ENCODE results near the gene STYXL2. TPM values are rescaled to one million over a fixed set of nuclear protein-coding genes. Genes with fewer than 3 reads are reported as not detected.

Gene STYXL2
- total RNA-seq, 1 experiment from 2014 or later: not detected

GRCh38 chr1:167126317-167126716 is 32.4 kb downstream of the STYXL2 start:
- Histone ChIP-seq H3K4me3 (ENCODE audit: low read length) (no peak overlapping the region), H3K79me2 (ENCODE audit: low read length) (no peaks in the 10 kb centered on the region), H3K27me3 (ENCODE audit: low read length) (no peaks in the 10 kb centered on the region), H4K20me1 (ENCODE audit: insufficient read depth, low read depth, low read length) (no peaks in the 10 kb centered on the region), H3K9ac (ENCODE audit: low read length) (no peak overlapping the region), H3K4me2 (ENCODE audit: low read depth, low read length, poor library complexity, severe bottlenecking) (no peak overlapping the region), H3K36me3 (ENCODE audit: insufficient read depth, low read length) (no peaks in the 10 kb centered on the region), H3K9me3 (ENCODE audit: low read length) (no peaks in the 10 kb centered on the region), H3K27ac (ENCODE audit: low read length) (no peak overlapping the region), H2AFZ (ENCODE audit: low read length) (no peak overlapping the region), H3K4me1 (ENCODE audit: low read length) (no peaks in the 10 kb centered on the region), H3K9me2 (replicated peaks; ENCODE audit: insufficient read depth, low read length) (no peaks in the 10 kb centered on the region)
- DNase-seq: no peak

- DNase-seq: no peak
- H3K36me3 ChIP-seq (ENCODE audit: insufficient read depth, low read length): no peaks in the 10 kb centered on the region
- H3K4me1 ChIP-seq (ENCODE audit: low read length): no peaks in the 10 kb centered on the region
- H3K9ac ChIP-seq (ENCODE audit: low read length): no peak overlapping the region
- H2AFZ ChIP-seq (ENCODE audit: low read length): no peak overlapping the region
- H3K4me2 ChIP-seq (ENCODE audit: low read depth, low read length, poor library complexity, severe bottlenecking): no peak overlapping the region
- H4K20me1 ChIP-seq (ENCODE audit: insufficient read depth, low read depth, low read length): no peaks in the 10 kb centered on the region
- no peaks in the 10 kb centered on the region for H3K9me2 ChIP-seq (replicated peaks; ENCODE audit: insufficient read depth, low read length)
- no peak overlapping the region for H3K4me3 ChIP-seq (ENCODE audit: low read length)
- no peaks in the 10 kb centered on the region for H3K27me3 ChIP-seq (ENCODE audit: low read length)
- no peak overlapping the region for H3K27ac ChIP-seq (ENCODE audit: low read length)
- H3K9me3 ChIP-seq (ENCODE audit: low read length): no peaks in the 10 kb centered on the region
- H3K79me2 ChIP-seq (ENCODE audit: low read length): no peaks in the 10 kb centered on the region
Observed at GRCh38 chr1:167126811-167127210, 32.9 kb downstream of the STYXL2 start.

GRCh38 chr1:167127236-167127635 is 33.4 kb downstream of the STYXL2 start:
- Histone ChIP-seq H3K27me3 (ENCODE audit: low read length) (no peaks in the 10 kb centered on the region), H3K9me2 (replicated peaks; ENCODE audit: insufficient read depth, low read length) (no peaks in the 10 kb centered on the region), H3K36me3 (ENCODE audit: insufficient read depth, low read length) (no peaks in the 10 kb centered on the region), H2AFZ (ENCODE audit: low read length) (no peak overlapping the region), H3K9ac (ENCODE audit: low read length) (no peak overlapping the region), H3K4me1 (ENCODE audit: low read length) (no peaks in the 10 kb centered on the region), H3K27ac (ENCODE audit: low read length) (no peak overlapping the region), H3K79me2 (ENCODE audit: low read length) (no peaks in the 10 kb centered on the region), H4K20me1 (ENCODE audit: insufficient read depth, low read depth, low read length) (no peaks in the 10 kb centered on the region), H3K9me3 (ENCODE audit: low read length) (no peaks in the 10 kb centered on the region), H3K4me2 (ENCODE audit: low read depth, low read length, poor library complexity, severe bottlenecking) (no peak overlapping the region), H3K4me3 (ENCODE audit: low read length) (no peak overlapping the region)
- DNase-seq: no peak

GRCh38 chr1:167127661-167128060 is 33.8 kb downstream of the STYXL2 start:
- no peak overlapping the region for H3K4me3 ChIP-seq (ENCODE audit: low read length)
- H4K20me1 ChIP-seq (ENCODE audit: insufficient read depth, low read depth, low read length): no peaks in the 10 kb centered on the region

DNA sequence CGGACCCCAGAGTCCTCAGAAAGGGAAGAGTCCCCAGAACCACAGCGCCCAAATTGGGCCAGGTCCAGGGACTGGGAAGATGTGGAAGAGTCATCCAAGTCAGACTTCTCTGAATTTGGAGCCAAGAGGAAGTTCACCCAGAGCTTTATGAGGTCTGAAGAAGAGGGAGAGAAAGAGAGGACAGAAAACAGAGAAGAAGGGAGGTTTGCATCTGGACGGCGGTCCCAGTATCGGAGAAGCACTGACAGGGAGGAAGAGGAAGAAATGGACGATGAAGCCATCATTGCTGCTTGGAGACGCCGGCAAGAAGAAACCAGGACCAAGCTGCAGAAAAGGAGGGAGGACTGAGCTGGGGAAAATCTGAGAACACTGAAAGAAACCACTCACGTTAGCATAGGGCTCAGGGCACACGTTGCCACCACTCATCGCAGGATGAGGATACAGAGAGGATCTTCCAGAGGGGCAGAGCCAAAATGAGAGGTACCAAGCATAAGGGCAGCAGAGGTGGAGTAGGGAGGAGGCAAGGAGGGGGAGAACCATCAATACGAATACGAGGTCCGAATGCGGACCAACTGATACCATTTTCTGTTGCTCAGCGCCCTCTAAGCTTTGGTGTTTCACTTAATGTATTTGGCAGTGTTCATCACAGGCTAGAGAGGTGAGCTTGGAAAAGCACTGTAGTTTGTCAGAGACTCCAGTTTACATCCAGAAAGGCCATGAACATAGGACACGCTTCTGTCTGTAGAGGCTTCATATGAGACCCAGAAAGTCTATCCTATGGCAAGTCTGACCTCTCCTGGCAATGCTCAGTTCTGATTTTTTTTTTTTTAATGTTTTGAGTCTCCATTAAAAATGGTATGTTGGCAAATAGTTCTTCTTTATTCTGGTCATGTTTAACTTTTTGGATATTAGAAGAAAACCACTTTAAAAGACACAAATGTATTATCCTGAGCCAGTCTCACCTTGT is 34.7 kb downstream of the STYXL2 start:
- H3K79me2 ChIP-seq (ENCODE audit: low read length): no peaks in the 10 kb centered on the region
- peak; percentile 54 for DNase-seq

More at GRCh38 chr1:167127661-167128060, 33.8 kb downstream of the STYXL2 start:
- Histone ChIP-seq H3K9me2 (replicated peaks; ENCODE audit: insufficient read depth, low read length) (no peaks in the 10 kb centered on the region), H3K4me2 (ENCODE audit: low read depth, low read length, poor library complexity, severe bottlenecking) (no peak overlapping the region), H3K9ac (ENCODE audit: low read length) (no peak overlapping the region), H2AFZ (ENCODE audit: low read length) (no peak overlapping the region), H3K27ac (ENCODE audit: low read length) (no peak overlapping the region), H3K9me3 (ENCODE audit: low read length) (no peaks in the 10 kb centered on the region), H3K36me3 (ENCODE audit: insufficient read depth, low read length) (no peaks in the 10 kb centered on the region), H3K79me2 (ENCODE audit: low read length) (no peaks in the 10 kb centered on the region), H3K27me3 (ENCODE audit: low read length) (no peaks in the 10 kb centered on the region), H3K4me1 (ENCODE audit: low read length) (peaks cover under 1% of the 10 kb centered on the region; the same call in 1 of the 2 replicates)
- no peak for DNase-seq

GRCh38 chr1:167130829-167131510 is 37.1 kb downstream of the STYXL2 start:
- Histone ChIP-seq H3K36me3 (ENCODE audit: insufficient read depth, low read length) (no peaks in the 10 kb centered on the region), H2AFZ (ENCODE audit: low read length) (no peak overlapping the region), H3K4me2 (ENCODE audit: low read depth, low read length, poor library complexity, severe bottlenecking) (no peak overlapping the region), H3K9me3 (ENCODE audit: low read length) (no peaks in the 10 kb centered on the region), H3K9ac (ENCODE audit: low read length) (no peak overlapping the region), H3K27ac (ENCODE audit: low read length) (no peak overlapping the region), H3K9me2 (replicated peaks; ENCODE audit: insufficient read depth, low read length) (no peaks in the 10 kb centered on the region), H3K4me1 (ENCODE audit: low read length) (peaks cover 11% of the 10 kb centered on the region), H4K20me1 (ENCODE audit: insufficient read depth, low read depth, low read length) (no peaks in the 10 kb centered on the region), H3K4me3 (ENCODE audit: low read length) (no peak overlapping the region), H3K79me2 (ENCODE audit: low read length) (no peaks in the 10 kb centered on the region), H3K27me3 (ENCODE audit: low read length) (no peaks in the 10 kb centered on the region)
- no peak for DNase-seq

More for the DNA sequence above, 34.7 kb downstream of the STYXL2 start:
- H3K4me2 ChIP-seq (ENCODE audit: low read depth, low read length, poor library complexity, severe bottlenecking): no peak overlapping the region
- peaks cover 7% of the 10 kb centered on the region; the same call in 1 of the 2 replicates for H3K4me1 ChIP-seq (ENCODE audit: low read length)
- H3K27ac ChIP-seq (ENCODE audit: low read length): no peak overlapping the region
- no peak overlapping the region for H3K4me3 ChIP-seq (ENCODE audit: low read length)
- no peaks in the 10 kb centered on the region for H3K9me3 ChIP-seq (ENCODE audit: low read length)
- H3K9me2 ChIP-seq (replicated peaks; ENCODE audit: insufficient read depth, low read length): no peaks in the 10 kb centered on the region
- H3K27me3 ChIP-seq (ENCODE audit: low read length): no peaks in the 10 kb centered on the region
- no peak overlapping the region for H3K9ac ChIP-seq (ENCODE audit: low read length)
- H2AFZ ChIP-seq (ENCODE audit: low read length): no peak overlapping the region
- no peaks in the 10 kb centered on the region for H3K36me3 ChIP-seq (ENCODE audit: insufficient read depth, low read length)
- no peaks in the 10 kb centered on the region for H4K20me1 ChIP-seq (ENCODE audit: insufficient read depth, low read depth, low read length)

GRCh38 chr1:167132301-167133010 is 38.6 kb downstream of the STYXL2 start:
- Histone ChIP-seq H2AFZ (ENCODE audit: low read length) (no peak overlapping the region), H3K4me1 (ENCODE audit: low read length) (peaks cover 26% of the 10 kb centered on the region), H3K4me3 (ENCODE audit: low read length) (no peak overlapping the region), H3K79me2 (ENCODE audit: low read length) (no peaks in the 10 kb centered on the region), H3K9ac (ENCODE audit: low read length) (no peak overlapping the region), H3K9me2 (replicated peaks; ENCODE audit: insufficient read depth, low read length) (no peaks in the 10 kb centered on the region), H3K36me3 (ENCODE audit: insufficient read depth, low read length) (no peaks in the 10 kb centered on the region), H3K27me3 (ENCODE audit: low read length) (no peaks in the 10 kb centered on the region), H4K20me1 (ENCODE audit: insufficient read depth, low read depth, low read length) (no peaks in the 10 kb centered on the region), H3K4me2 (ENCODE audit: low read depth, low read length, poor library complexity, severe bottlenecking) (no peak overlapping the region), H3K27ac (ENCODE audit: low read length) (no peak overlapping the region), H3K9me3 (ENCODE audit: low read length) (no peaks in the 10 kb centered on the region)
- no peak for DNase-seq

Data from Karpas-422 (cell line).